ENCODE data around the gene PCDHA10. TPM values are rescaled to one million over a fixed set of nuclear protein-coding genes. Genes with fewer than 3 reads are reported as not detected.
A peak's percentile ranks its signal among the peaks of the same experiment; 100 is the strongest.
"Not testable (repeated sequence)": the region's sequence is repeated elsewhere in the genome, so short reads cannot be mapped to it uniquely, and the experiment has no call there.

PCDHA10 gene
- total RNA-seq, 1 experiment from 2014 or later, result not detected

DNA sequence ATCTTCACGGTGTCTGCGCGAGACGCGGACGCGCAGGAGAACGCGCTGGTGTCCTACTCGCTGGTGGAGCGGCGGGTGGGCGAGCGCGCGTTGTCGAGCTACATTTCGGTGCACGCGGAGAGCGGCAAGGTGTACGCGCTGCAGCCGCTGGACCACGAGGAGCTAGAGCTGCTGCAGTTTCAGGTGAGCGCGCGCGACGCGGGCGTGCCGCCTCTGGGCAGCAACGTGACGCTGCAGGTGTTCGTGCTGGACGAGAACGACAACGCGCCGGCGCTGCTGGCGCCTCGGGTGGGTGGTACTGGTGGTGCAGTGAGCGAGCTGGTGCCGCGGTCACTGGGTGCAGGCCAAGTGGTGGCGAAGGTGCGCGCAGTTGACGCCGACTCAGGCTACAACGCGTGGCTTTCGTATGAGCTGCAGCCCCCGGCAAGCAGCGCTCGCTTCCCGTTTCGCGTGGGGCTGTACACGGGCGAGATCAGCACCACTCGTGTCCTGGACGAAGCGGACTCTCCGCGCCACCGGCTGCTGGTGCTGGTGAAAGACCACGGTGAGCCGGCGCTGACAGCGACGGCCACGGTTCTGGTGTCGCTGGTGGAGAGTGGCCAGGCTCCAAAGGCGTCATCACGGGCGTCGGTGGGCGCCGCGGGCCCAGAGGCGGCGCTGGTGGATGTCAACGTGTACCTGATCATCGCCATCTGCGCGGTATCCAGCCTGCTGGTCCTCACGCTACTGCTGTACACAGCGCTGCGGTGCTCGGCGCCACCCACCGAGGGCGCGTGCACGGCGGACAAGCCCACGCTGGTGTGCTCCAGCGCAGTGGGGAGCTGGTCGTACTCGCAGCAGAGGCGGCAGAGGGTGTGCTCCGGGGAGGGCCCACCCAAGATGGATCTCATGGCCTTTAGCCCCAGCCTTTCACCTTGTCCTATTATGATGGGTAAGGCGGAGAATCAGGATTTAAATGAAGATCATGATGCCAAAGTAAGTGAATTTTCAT lies 25.9 kb upstream of the PCDHA10 start:
- not testable (repeated sequence) for H3K36me3 ChIP-seq; DNase-seq (ENCODE audit: low read depth in 1 of 2, low spot score in 2 of 2); H3K27me3 ChIP-seq (replicated peaks); H3K9me3 ChIP-seq (replicated peaks); H3K4me1 ChIP-seq (replicated peaks); H3K27ac ChIP-seq; H3K4me3 ChIP-seq

DNA sequence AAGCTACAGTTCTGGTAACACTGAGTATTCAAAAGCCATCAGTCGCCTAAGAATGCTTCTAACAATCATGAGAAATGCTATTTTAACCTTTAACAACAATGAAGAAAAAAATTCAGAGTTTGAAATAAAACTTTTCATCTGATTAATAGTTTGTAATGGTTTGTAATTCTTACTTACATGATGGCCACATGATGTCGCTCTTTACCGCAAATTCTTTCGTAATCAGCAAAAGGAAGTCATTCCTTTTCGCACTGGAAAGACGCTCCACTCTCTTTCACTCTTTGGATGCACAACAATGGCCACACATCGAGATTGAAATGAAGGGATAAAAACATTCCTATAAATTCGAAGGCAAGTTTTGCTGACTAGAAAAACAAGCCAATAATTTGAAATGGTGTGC lies 21.7 kb upstream of the PCDHA10 start, which contains the start of gene PCDHA7:
Gene PCDHA7, plus strand, starts transcription at position 277 of the 400 bp plus-strand sequence. Its CDS starts 115 bp downstream, at position 392.
- Histone ChIP-seq H3K27ac (no peak within 1 kb of the TSS), H3K36me3 (no peaks in the 10 kb centered on the region), H3K4me3 (no peak within 1 kb of the TSS), H3K4me1 (replicated peaks) (no peaks in the 10 kb centered on the region), H3K27me3 (replicated peaks) (no peaks in the 10 kb centered on the region), H3K9me3 (replicated peaks) (peaks cover 8% of the 10 kb centered on the region)
- no peak for DNase-seq (ENCODE audit: low read depth in 1 of 2, low spot score in 2 of 2)

DNA sequence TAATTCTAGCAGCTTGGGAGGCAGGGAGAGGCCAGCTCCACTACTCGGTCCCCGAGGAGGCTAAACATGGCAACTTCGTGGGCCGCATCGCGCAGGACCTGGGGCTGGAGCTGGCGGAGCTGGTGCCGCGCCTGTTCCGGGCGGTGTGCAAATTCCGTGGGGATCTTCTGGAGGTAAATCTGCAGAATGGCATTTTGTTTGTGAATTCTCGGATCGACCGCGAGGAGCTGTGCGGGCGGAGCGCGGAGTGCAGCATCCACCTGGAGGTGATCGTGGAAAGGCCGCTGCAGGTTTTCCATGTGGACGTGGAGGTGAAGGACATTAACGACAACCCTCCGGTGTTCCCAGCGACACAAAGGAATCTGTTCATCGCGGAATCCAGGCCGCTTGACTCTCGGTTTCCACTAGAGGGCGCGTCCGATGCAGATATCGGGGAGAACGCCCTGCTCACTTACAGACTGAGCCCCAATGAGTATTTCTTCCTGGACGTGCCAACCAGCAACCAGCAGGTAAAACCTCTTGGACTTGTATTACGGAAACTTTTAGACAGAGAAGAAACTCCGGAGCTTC lies 21.2 kb upstream of the PCDHA10 start:
- not testable (repeated sequence) for H3K4me1 ChIP-seq (replicated peaks); H3K36me3 ChIP-seq; DNase-seq (ENCODE audit: low read depth in 1 of 2, low spot score in 2 of 2); H3K27ac ChIP-seq; H3K27me3 ChIP-seq (replicated peaks); H3K4me3 ChIP-seq; H3K9me3 ChIP-seq (replicated peaks)

DNA sequence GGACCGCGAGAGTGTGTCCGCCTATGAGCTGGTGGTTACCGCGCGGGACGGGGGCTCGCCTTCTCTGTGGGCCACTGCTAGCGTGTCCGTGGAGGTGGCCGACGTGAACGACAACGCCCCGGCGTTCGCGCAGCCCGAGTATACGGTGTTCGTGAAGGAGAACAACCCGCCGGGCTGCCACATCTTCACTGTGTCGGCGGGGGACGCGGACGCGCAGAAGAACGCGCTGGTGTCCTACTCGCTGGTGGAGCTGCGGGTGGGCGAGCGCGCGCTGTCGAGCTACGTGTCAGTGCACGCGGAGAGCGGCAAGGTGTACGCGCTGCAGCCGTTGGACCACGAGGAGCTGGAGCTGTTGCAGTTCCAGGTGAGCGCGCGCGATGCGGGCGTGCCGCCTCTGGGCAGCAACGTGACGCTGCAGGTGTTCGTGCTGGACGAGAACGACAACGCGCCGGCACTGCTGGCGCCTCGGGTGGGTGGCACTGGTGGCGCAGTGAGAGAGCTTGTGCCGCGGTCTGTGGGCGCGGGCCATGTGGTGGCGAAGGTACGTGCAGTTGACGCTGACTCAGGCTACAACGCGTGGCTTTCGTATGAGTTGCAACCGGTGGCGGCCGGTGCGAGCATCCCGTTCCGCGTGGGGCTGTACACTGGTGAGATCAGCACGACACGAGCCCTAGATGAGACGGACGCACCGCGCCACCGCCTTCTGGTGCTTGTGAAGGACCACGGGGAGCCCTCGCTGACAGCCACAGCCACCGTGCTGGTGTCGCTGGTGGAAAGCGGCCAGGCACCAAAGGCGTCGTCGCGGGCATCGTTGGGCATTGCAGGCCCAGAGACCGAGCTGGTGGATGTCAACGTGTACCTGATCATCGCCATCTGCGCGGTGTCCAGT lies 19.8 kb upstream of the PCDHA10 start:
- H3K27ac ChIP-seq, result no peak overlapping the region
- H3K4me3 ChIP-seq, result no peak overlapping the region
- no peaks in the 10 kb centered on the region for H3K4me1 ChIP-seq (replicated peaks)
- peaks cover 5% of the 10 kb centered on the region for H3K9me3 ChIP-seq (replicated peaks)
- DNase-seq (ENCODE audit: low read depth in 1 of 2, low spot score in 2 of 2), result no peak
- no peaks in the 10 kb centered on the region for H3K27me3 ChIP-seq (replicated peaks)
- no peaks in the 10 kb centered on the region for H3K36me3 ChIP-seq

DNA sequence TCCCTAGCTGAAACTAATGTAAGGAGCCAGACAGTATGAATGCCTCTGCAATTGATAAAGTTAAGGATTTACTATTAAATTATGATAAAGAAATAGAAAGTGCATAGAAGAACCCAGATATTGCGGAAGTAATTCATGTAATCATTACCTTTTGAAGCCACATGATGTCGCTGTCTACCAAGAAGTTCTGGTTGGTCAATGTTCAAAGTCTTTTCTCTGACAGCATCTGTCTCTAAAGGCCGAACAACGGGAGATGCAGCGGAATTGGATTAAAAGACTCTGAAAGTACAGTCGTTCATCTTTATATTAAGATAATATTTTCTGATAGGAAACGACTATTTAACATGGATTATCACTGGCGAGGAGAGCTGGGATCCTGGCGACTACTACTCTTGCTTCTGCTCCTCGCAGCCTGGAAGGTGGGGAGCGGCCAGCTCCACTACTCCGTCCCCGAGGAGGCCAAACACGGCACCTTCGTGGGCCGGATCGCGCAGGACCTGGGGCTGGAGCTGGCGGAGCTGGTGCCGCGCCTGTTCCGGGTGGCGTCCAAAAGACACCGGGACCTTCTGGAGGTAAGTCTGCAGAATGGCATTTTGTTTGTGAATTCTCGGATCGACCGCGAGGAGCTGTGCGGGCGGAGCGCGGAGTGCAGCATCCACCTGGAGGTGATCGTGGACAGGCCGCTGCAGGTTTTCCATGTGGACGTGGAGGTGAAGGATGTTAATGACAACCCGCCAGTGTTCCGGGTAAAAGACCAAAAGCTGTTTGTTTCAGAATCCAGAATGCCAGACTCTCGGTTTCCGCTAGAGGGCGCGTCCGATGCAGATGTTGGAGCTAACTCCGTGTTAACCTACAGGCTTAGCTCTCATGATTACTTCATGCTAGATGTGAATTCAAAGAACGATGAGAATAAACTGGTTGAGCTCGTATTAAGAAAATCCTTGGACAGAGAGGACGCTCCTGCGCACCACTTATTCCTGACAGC lies 14.4 kb upstream of the PCDHA10 start, which contains the start of gene PCDHA8:
Gene PCDHA8, plus strand, starts transcription at position 210 of the 985 bp plus-strand sequence. Its CDS starts 135 bp downstream, at position 345.
- H3K27ac ChIP-seq, result no peak within 1 kb of the TSS
- H3K4me3 ChIP-seq, result no peak within 1 kb of the TSS
- no peak for DNase-seq (ENCODE audit: low read depth in 1 of 2, low spot score in 2 of 2)
- H3K27me3 ChIP-seq (replicated peaks), result no peaks in the 10 kb centered on the region
- H3K4me1 ChIP-seq (replicated peaks), result no peaks in the 10 kb centered on the region
- H3K9me3 ChIP-seq (replicated peaks), result peaks cover 5% of the 10 kb centered on the region; the same call in 1 of the 2 replicates
- H3K36me3 ChIP-seq, result no peaks in the 10 kb centered on the region

DNA sequence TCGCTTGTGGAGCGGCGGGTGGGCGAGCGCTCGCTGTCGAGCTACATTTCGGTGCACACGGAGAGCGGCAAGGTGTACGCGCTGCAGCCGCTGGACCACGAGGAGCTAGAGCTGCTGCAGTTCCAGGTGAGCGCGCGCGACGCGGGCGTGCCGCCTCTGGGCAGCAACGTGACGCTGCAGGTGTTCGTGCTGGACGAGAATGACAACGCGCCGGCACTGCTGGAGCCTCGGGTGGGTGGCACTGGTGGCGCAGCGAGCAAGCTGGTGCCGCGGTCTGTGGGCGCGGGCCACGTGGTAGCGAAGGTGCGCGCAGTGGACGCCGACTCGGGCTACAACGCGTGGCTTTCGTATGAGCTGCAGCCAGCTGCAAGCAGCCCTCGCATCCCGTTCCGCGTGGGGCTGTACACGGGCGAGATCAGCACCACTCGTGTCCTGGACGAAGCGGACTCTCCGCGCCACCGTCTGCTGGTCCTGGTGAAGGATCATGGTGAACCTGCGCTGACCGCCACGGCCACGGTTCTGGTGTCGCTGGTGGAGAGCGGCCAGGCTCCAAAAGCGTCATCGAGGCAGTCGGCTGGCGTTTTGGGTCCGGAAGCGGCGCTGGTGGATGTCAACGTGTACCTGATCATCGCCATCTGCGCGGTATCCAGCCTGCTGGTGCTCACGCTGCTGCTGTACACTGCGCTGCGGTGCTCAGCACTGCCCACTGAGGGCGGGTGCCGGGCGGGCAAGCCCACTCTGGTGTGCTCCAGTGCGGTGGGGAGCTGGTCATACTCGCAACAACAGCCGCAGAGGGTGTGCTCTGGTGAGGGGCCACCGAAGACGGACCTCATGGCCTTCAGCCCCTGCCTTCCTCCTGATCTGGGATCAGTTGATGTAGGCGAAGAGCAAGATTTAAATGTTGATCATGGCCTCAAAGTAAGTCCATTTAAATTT lies 12.6 kb upstream of the PCDHA10 start:
- Histone ChIP-seq H3K27ac (no peak overlapping the region), H3K36me3 (no peaks in the 10 kb centered on the region), H3K4me3 (no peak overlapping the region), H3K4me1 (replicated peaks) (no peaks in the 10 kb centered on the region), H3K9me3 (replicated peaks) (peaks cover 7% of the 10 kb centered on the region), H3K27me3 (replicated peaks) (no peaks in the 10 kb centered on the region)
- DNase-seq (ENCODE audit: low read depth in 1 of 2, low spot score in 2 of 2), result no peak

DNA sequence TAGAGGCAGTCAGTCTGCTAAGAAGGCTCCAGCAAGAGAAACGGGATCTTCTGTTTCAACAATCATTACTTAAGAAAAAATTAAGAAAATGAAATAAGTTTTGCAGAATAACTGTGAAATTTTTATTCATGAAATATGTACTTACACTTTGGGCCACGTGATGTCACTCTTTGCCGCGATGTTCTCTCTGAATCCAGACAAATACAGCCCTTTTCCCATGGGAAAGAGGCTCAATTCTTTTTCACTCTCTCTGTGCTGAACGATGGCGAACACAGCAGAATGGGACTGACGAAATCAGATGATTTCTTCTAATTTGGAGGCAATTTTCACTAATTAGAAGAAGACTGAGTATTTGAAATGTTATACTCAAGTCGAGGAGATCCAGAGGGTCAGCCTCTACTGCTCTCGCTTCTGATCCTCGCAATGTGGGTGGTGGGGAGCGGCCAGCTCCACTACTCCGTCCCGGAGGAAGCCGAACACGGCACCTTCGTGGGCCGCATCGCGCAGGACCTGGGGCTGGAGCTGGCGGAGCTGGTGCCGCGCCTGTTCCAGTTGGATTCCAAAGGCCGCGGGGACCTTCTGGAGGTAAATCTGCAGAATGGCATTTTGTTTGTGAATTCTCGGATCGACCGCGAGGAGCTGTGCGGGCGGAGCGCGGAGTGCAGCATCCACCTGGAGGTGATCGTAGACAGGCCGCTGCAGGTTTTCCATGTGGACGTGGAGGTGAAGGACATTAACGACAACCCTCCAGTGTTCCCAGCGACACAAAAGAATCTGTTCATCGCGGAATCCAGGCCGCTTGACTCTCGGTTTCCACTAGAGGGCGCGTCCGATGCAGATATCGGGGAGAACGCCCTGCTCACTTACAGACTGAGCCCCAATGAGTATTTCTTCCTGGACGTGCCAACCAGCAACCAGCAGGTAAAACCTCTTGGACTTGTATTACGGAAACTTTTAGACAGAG lies 7.3 kb upstream of the PCDHA10 start, which contains the start of gene PCDHA9:
Gene PCDHA9, plus strand, starts transcription at position 244 of the 964 bp plus-strand sequence. Its CDS starts 114 bp downstream, at position 358.
- H3K9me3 ChIP-seq (replicated peaks), result peaks cover 10% of the 10 kb centered on the region
- not testable (repeated sequence) for DNase-seq (ENCODE audit: low read depth in 1 of 2, low spot score in 2 of 2); H3K4me1 ChIP-seq (replicated peaks); H3K4me3 ChIP-seq; H3K27me3 ChIP-seq (replicated peaks); H3K36me3 ChIP-seq; H3K27ac ChIP-seq

DNA sequence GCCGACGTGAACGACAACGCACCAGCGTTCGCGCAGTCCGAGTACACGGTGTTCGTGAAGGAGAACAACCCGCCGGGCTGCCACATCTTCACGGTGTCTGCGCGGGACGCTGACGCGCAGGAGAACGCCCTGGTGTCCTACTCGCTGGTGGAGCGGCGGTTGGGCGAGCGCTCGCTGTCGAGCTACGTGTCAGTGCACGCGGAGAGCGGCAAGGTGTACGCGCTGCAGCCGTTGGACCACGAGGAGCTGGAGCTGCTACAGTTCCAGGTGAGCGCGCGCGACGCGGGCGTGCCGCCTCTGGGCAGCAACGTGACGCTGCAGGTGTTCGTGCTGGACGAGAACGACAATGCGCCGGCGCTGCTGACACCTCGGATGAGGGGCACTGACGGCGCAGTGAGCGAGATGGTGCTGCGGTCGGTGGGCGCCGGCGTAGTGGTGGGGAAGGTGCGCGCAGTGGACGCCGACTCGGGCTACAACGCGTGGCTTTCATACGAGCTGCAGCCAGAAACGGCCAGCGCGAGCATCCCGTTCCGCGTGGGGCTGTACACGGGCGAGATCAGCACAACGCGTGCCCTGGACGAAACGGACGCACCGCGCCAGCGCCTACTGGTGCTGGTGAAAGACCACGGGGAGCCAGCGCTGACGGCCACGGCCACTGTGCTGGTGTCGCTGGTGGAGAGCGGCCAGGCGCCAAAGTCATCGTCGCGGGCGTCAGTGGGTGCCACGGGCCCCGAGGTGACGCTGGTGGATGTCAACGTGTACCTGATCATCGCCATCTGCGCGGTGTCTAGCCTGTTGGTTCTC lies 5.7 kb upstream of the PCDHA10 start:
- peak in 1 of 2 experiments; percentile 50 for DNase-seq (ENCODE audit: low read depth in 1 of 2, low spot score in 2 of 2)

DNA sequence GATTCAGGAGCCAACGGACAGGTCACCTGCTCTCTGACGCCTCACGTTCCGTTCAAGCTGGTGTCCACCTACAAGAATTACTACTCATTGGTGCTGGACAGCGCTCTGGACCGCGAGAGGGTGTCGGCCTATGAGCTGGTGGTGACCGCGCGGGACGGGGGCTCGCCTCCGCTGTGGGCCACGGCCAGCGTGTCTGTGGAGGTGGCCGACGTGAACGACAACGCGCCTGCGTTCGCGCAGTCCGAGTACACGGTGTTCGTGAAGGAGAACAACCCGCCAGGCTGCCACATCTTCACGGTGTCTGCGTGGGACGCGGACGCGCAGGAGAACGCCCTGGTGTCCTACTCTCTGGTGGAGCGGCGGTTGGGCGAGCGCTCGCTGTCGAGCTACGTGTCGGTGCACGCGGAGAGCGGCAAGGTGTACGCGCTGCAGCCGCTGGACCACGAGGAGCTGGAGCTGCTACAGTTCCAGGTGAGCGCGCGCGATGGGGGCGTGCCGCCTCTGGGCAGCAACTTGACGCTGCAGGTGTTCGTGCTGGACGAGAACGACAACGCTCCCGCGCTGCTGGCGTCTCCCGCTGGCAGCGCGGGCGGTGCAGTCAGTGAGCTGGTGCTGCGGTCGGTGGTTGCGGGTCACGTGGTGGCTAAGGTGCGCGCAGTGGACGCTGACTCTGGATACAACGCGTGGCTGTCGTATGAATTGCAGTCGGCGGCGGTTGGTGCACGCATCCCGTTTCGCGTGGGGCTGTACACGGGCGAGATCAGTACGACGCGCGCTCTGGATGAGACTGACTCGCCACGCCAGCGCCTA lies 1.7 kb downstream of the PCDHA10 start:
- Histone ChIP-seq H3K4me1 (replicated peaks) (no peaks in the 10 kb centered on the region), H3K27ac (no peak overlapping the region), H3K36me3 (no peaks in the 10 kb centered on the region), H3K4me3 (no peak overlapping the region), H3K27me3 (replicated peaks) (no peaks in the 10 kb centered on the region), H3K9me3 (replicated peaks) (peaks cover 45% of the 10 kb centered on the region)
- no peak for DNase-seq (ENCODE audit: low read depth in 1 of 2, low spot score in 2 of 2)

More for the DNA sequence above, 5.7 kb upstream of the PCDHA10 start:
- not testable (repeated sequence) for H3K27ac ChIP-seq; H3K36me3 ChIP-seq; H3K4me1 ChIP-seq (replicated peaks); H3K4me3 ChIP-seq; H3K27me3 ChIP-seq (replicated peaks)
- H3K9me3 ChIP-seq (replicated peaks), result peaks cover 13% of the 10 kb centered on the region

DNA sequence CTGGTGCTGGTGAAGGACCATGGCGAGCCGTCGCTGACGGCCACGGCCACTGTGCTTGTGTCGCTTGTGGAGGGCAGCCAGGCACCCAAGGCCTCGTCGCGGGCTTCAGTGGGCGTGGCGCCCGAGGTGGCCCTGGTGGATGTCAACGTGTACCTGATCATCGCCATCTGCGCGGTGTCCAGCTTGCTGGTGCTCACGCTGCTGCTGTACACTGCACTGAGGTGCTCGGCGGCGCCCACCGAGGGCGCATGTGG lies 2.2 kb downstream of the PCDHA10 start:
- Histone ChIP-seq H3K9me3 (replicated peaks) (peaks cover 49% of the 10 kb centered on the region), H3K27me3 (replicated peaks) (no peaks in the 10 kb centered on the region), H3K4me3 (no peak overlapping the region), H3K4me1 (replicated peaks) (no peaks in the 10 kb centered on the region), H3K27ac (no peak overlapping the region), H3K36me3 (no peaks in the 10 kb centered on the region)
- no peak for DNase-seq (ENCODE audit: low read depth in 1 of 2, low spot score in 2 of 2)
